Heart right ventricle (tissue), 16 donors: ENCODE measurements around the gene RNF213. TPM values are rescaled to one million over a fixed set of nuclear protein-coding genes. Genes with fewer than 3 reads are reported as not detected.

Source experiments
- ATAC-seq, 8 donors: fragments of 200-7000 bp; cut with Tn5 transposase; one replicate each; pipeline ENCODE4 v1.9.1; 2020; ENCODE audit warnings: mild to moderate bottlenecking in 8 of 8, moderate library complexity in 8 of 8, moderate number of reproducible peaks in 1 of 8
- DNase-seq, 2 donors: peaks; one replicate each; pipeline ENCODE4 v3.0.0-alpha.2; 2020
- H3K27ac ChIP-seq, 10 donors: fragments of 200-600 bp; sonication (generic) in 2 of 10; one replicate each; pipeline versions ENCODE4 v1.5.0 to v1.8.0; 2020 to 2022; ENCODE audit warnings: mild to moderate bottlenecking in 3 of 10
- H3K27me3 ChIP-seq, 7 donors: fragments of 200-600 bp; one replicate each; pipeline ENCODE4 v1.8.0; 2021 to 2022; ENCODE audit warnings: mild to moderate bottlenecking in 2 of 7
- H3K36me3 ChIP-seq, 9 donors: fragments of 200-600 bp; sonication (generic) in 1 of 9; one replicate each; pipeline versions ENCODE4 v1.5.0 to v1.8.0; 2020 to 2022; ENCODE audit warnings: mild to moderate bottlenecking in 2 of 9
- H3K4me1 ChIP-seq, 9 donors: fragments of 200-600 bp; sonication (generic) in 1 of 9; one replicate each; pipeline versions ENCODE4 v1.5.0 to v1.8.0; 2020 to 2022; ENCODE audit warnings: mild to moderate bottlenecking in 4 of 9
- H3K4me3 ChIP-seq, 10 donors: fragments of 200-600 bp; sonication (generic) in 2 of 10; one replicate each; pipeline versions ENCODE4 v1.5.0 to v1.8.0; 2020 to 2022; ENCODE audit warnings: mild to moderate bottlenecking in 7 of 10, moderate library complexity in 2 of 10
- H3K9me3 ChIP-seq, 11 donors: fragments of 200-600 bp in 10 of 11; sonication (generic) in 2 of 11; one replicate each; pipeline versions ENCODE4 v1.5.0 to v1.8.0; 2013 to 2022; ENCODE audit warnings: mild to moderate bottlenecking in 2 of 11, control low read depth in 1 of 11, moderate library complexity in 1 of 11
- CTCF ChIP-seq, 9 donors: fragments of 200-600 bp; sonication (generic) in 2 of 9; IDR thresholded peaks; one replicate each; pipeline versions ENCODE4 v1.5.0 to v1.8.0; 2021 to 2022; ENCODE audit warnings: antibody characterized with exemption in 9 of 9, mild to moderate bottlenecking in 5 of 9, moderate library complexity in 1 of 9
- WGBS, 2 donors: extraction: QIAGEN DNeasy Blood & Tissue Kit; methylation state at CpG; one replicate each; pipeline ENCODE4 v1.1.7; 2013; ENCODE audit warnings: inconsistent platforms in 1 of 2; 5-methylcytosine and 5-hydroxymethylcytosine counted together
- intact Hi-C, 10 donors: fragments of 100-400 bp; cut with DNase I; formaldehyde crosslinking; loops; one replicate each; pipeline versions ENCODE4 v1.11.1 to v1.14.2; 2022
- polyA plus RNA-seq, 2 donors: library from polyadenylated mRNA; stranded (reverse); fragments of 200-250 nt; gene quantifications; one replicate each; pipeline ENCODE4 v1.2.3, GENCODE V29; 2013
- total RNA-seq, 10 donors: library from RNA; stranded (reverse); fragmentation: NEBNext Ultra II Directional in 3 of 10; extraction: Animal tissue kit (Norgen Biotek cat#: 25700) in 3 of 10; gene quantifications; one replicate each; pipeline versions ENCODE4 v1.2.1 to v1.2.4, GENCODE V29; 2021 to 2023
- donor health status: Arrhythmogenic right ventricular cardiomyopathy.
- donor health status: ischemic (EF 13 %, LVEDD 7.1; RV severe dilation, severe dysfunction).
- donor health status: healthy with polysubstance abuse.
- donor health status: DM: no; HTN: yes; CAD: no.
- donor health status: DM: no; HTN: no; CAD: no.
- donor health status: ischemic (EF 25% LVEDD 6.9; RV normal size, moderate dysfunction).
- donor health status: ischemic (EF 25% LVEDD 5.7; RV mildly dilated, moderate dysfunction).
- donor health status: healthy.
- donor health status: DM: yes; HTN: yes; CAD: no.
- donor health status: Ischemic cardiomyopathy.
- donor health status: ischemic (EF 35%, LVEDD 5.7; RV mildly dilated, moderate dysfunction).
- donor health status: nonischemic (EF 11% LVEDD 7.7; RV severe dilation, severe dysfunction).
- donor health status: DM: yes; HTN: yes; CAD: no.
- donor health status: PGD.
- donor health status: ischemic (EF 29% LVEDD 5.4; RV normal size, mild dysfunction).
- donor health status: nonischemic (EF 23%, LVEDD 6.1; RV moderate dilation, normal function).

RNF213 gene
- total and polyA plus RNA-seq, 12 donors, result 13.1 to 97.0 (median 31.7) TPM

- Histone ChIP-seq H3K4me3 (no peak overlapping the region), H3K9me3 (no peaks in the 10 kb centered on the region), H3K4me1 (no peaks in the 10 kb centered on the region), H3K36me3 (peaks cover 13 to 100% (median 85%) of the 10 kb centered on the region in 9 donors), H3K27ac (no peak overlapping the region), H3K27me3 (no peaks in the 10 kb centered on the region)
- 95% methylated on average over 22 of the region's 22 CpGs for WGBS, 2 donors
- intact Hi-C loops, result no loop called here
- DNase-seq (no peak), ATAC-seq (no peak)
- TF ChIP-seq CTCF (IDR thresholded peaks at IDR 0.05), result no peak
Observed at GRCh38 chr17:80374039-80374731, 113.5 kb downstream of the RNF213 start.

GRCh38 chr17:80374732-80375585 lies 114.3 kb downstream of the RNF213 start:
- Histone ChIP-seq H3K4me3 (no peak overlapping the region), H3K4me1 (no peaks in the 10 kb centered on the region), H3K27me3 (no peaks in the 10 kb centered on the region), H3K36me3 (peaks cover 13 to 100% (median 82%) of the 10 kb centered on the region in 9 donors), H3K9me3 (no peaks in the 10 kb centered on the region), H3K27ac (no peak overlapping the region)
- intact Hi-C loops, result no loop called here
- 81 to 82% methylated on average over 14 of the region's 14 CpGs for WGBS, 2 donors
- DNase-seq (no peak), ATAC-seq (no peak)
- TF ChIP-seq CTCF (IDR thresholded peaks at IDR 0.05), result no peak

- TF ChIP-seq CTCF (IDR thresholded peaks at IDR 0.05), result no peak
- H3K4me3 ChIP-seq, result no peak overlapping the region
- no peak for ATAC-seq
- intact Hi-C loops, result no loop called here
- H3K27me3 ChIP-seq, result no peaks in the 10 kb centered on the region
- H3K4me1 ChIP-seq, result no peaks in the 10 kb centered on the region
- no peak overlapping the region for H3K27ac ChIP-seq
- H3K36me3 ChIP-seq, result peaks cover 13 to 100% (median 86%) of the 10 kb centered on the region in 9 donors
- no peak for DNase-seq
- no peaks in the 10 kb centered on the region for H3K9me3 ChIP-seq
- WGBS, 2 donors, result 87 to 91% methylated on average over 4 of the region's 4 CpGs
Observed at GRCh38 chr17:80376531-80376930, 115.9 kb downstream of the RNF213 start.

- Histone ChIP-seq H3K27ac (no peak overlapping the region), H3K4me1 (no peaks in the 10 kb centered on the region), H3K36me3 (peaks cover 17 to 100% (median 88%) of the 10 kb centered on the region in 9 donors), H3K9me3 (no peaks in the 10 kb centered on the region), H3K27me3 (no peaks in the 10 kb centered on the region), H3K4me3 (no peak overlapping the region)
- no peak for DNase-seq
- ATAC-seq, result no peak
- 88 to 95% methylated on average over 9 of the region's 9 CpGs for WGBS, 2 donors
- no peak for TF ChIP-seq CTCF (IDR thresholded peaks at IDR 0.05)
- intact Hi-C loops, result no loop called here
Observed at GRCh38 chr17:80377798-80378197, 117.1 kb downstream of the RNF213 start.
